H7 (cell line): ENCODE measurements around the gene MED31. TPM values are rescaled to one million over a fixed set of nuclear protein-coding genes. Genes with fewer than 3 reads are reported as not detected.
"Not testable (repeated sequence)": the region's sequence is repeated elsewhere in the genome, so short reads cannot be mapped to it uniquely, and the experiment has no call there.

Experiments
- DNase-seq: peaks from one replicate; pipeline ENCODE4 v3.0.0; 2012
- H3K27me3 ChIP-seq: 2 replicates; pipeline ENCODE4 v1.6.0; 2011; ENCODE audit warnings: mild to moderate bottlenecking, low read length; ENCODE audit not compliant: control insufficient read depth, insufficient read depth
- H3K36me3 ChIP-seq: replicated peaks from 2 replicates; pipeline ENCODE4 v1.5.1; 2011; ENCODE audit warnings: low read length; ENCODE audit not compliant: control insufficient read depth, insufficient read depth
- H3K4me3 ChIP-seq: 2 replicates; pipeline ENCODE4 v1.5.1; 2011; ENCODE audit warnings: low read depth, mild to moderate bottlenecking, control low read depth, low read length, moderate library complexity; ENCODE audit not compliant: insufficient read depth
- total RNA-seq: library from RNA; depleted of rRNA; stranded (reverse); fragments of >200 nt; shearing (Covaris generic); gene quantifications from 2 replicates; pipeline ENCODE4 v1.2.3, GENCODE V29; 2014; rRNA removed

The MED31 gene
- total RNA-seq, 1 experiment from 2014 or later = 3.9 TPM

GRCh38 chr17:6597727-6598126, 53.7 kb downstream of the MED31 start:
- Histone ChIP-seq H3K4me3 (no peak overlapping the region), H3K27me3 (no peaks in the 10 kb centered on the region), H3K36me3 (peaks cover 5% of the 10 kb centered on the region)
- DNase-seq = no peak

- no peaks in the 10 kb centered on the region for H3K27me3 ChIP-seq
- H3K36me3 ChIP-seq = peaks cover 5% of the 10 kb centered on the region
- no peak overlapping the region for H3K4me3 ChIP-seq
- DNase-seq = no peak
These were observed 54.5 kb downstream of the MED31 start for GRCh38 chr17:6596941-6597340.

- Histone ChIP-seq H3K4me3 (no peak overlapping the region), H3K27me3 (no peaks in the 10 kb centered on the region), H3K36me3 (peaks cover 5% of the 10 kb centered on the region)
- no peak for DNase-seq
These were observed 54.9 kb downstream of the MED31 start for GRCh38 chr17:6596511-6596910.

GRCh38 chr17:6596081-6596480, 55.3 kb downstream of the MED31 start:
- Histone ChIP-seq H3K4me3 (no peak overlapping the region), H3K36me3 (peaks cover 5% of the 10 kb centered on the region), H3K27me3 (no peaks in the 10 kb centered on the region)
- DNase-seq = no peak

GRCh38 chr17:6593371-6593770, 58.0 kb downstream of the MED31 start:
- H3K36me3 ChIP-seq = peaks cover 10% of the 10 kb centered on the region
- not testable (repeated sequence) for H3K4me3 ChIP-seq, H3K27me3 ChIP-seq, DNase-seq

Other genes starting within 250 kb of the MED31 start
- gene AIPL1, start 216.5 kb downstream of the MED31 start, total RNA-seq = 0.11 and 0.28 TPM in 2 replicates
- gene PIMREG, start 207.2 kb downstream of the MED31 start, total RNA-seq = 93.6 and 115 TPM in 2 replicates
- gene PITPNM3, start 95.0 kb downstream of the MED31 start, total RNA-seq = 0.97 and 2.8 TPM in 2 replicates
- 13.1 and 13.9 TPM in 2 replicates for gene KIAA0753, start 10.9 kb downstream of the MED31 start, total RNA-seq
- gene TXNDC17, start 10.5 kb downstream of the MED31 start, total RNA-seq = 129 and 172 TPM in 2 replicates
- 0.37 and 0.55 TPM in 2 replicates for gene C17orf100, start 157 bp upstream of the MED31 start, total RNA-seq
- gene SLC13A5, start 61.8 kb upstream of the MED31 start, total RNA-seq = 0.10 and 0.11 TPM in 2 replicates
- gene XAF1, start 104.4 kb upstream of the MED31 start, total RNA-seq = not detected in 2 replicates
- gene FBXO39, start 124.6 kb upstream of the MED31 start, total RNA-seq = not detected in 2 replicates
- gene TEKT1, start 180.1 kb upstream of the MED31 start, total RNA-seq = not detected in 2 replicates